Dermis blood vessel endothelial cell (primary cell): ENCODE measurements around the gene JPH2. TPM values are rescaled to one million over a fixed set of nuclear protein-coding genes. Genes with fewer than 3 reads are reported as not detected.

Source experiments
- DNase-seq: peaks from one replicate; pipeline ENCODE4 v3.0.0; 2010
- total RNA-seq: library from RNA; depleted of rRNA; stranded (reverse); fragments of >200 nt; gene quantifications from 2 replicates; pipeline ENCODE4 v1.2.3, GENCODE V29; 2014

JPH2 gene
- total RNA-seq, 1 donor from 2014 or later = 0.17 TPM

DNA sequence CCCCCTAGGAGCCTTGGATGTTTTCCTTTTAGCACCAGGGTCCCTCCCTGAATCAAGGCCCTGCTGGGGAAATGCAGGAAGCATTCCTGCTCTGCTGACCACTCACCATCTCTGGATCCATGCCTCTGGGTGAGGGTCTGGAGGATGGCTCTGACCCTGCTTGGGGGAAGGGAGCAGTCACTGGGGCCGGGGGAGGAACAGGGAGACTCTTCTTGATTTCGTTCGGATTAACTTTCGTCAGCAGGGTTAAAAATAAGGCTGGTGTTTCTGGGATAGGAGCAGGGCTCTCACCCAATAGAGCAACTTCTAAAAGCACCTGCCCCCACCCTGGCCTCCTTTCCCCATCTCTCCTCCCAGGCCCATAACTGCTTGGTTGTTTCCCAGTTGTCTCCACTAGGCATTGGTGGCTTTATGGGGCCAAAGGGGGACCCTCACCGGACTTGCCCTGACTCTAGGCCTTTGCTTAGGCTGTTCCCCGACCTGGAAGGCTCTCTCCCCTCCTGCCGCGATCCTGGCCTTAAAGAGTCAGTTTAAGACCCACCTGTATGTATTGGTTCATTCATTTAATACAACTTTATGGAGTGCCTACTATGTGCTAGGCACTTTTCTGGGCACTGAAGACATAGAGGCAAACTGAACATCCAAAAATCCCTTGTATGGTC, 63.0 kb downstream of the JPH2 start:
- no peak for DNase-seq

GRCh38 chr20:44123251-44123650, 63.7 kb downstream of the JPH2 start:
- no peak for DNase-seq

- no peak for DNase-seq
Measured at GRCh38 chr20:44120676-44121425, 66.1 kb downstream of the JPH2 start.

DNA sequence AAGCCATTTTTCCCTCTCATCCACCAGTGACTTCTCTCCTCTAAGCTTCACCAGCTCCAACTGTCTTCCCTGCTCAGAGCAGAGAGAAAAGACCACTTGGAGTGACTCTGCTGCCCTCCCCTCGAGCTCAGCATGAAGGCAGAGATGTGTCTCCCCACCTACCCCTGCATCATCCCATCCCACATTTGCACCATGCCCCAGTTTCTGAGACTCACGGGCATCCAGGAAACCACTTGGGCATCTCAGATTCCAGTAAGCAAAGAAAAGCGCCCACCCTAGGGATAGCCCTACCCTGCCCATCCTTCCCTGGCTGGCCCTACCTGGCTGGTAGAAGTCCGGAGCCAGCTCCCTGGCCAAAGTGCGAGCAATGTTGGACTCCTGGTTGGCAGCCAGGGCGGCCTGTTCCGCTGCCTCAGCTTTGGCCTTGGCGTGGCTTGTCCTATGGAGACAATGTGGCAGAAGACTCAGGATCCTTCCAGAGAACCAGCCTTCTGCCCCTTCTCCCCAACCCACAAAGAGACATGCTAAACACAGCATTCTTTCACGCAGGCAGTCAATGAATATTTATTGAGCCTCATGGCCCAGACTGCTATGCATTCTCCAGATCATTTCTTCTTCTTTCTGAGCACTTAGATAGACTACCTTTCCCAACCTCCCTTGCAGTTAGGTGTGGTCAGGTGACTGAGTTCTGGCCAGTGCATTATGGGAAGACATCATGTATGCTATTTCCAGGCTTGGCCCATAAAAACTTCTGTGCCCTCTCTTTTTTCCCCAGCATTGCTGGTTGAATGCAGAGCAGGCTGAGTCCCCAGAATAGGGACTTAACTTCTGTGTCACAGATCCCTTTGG, 68.6 kb downstream of the JPH2 start:
- no peak for DNase-seq

DNA sequence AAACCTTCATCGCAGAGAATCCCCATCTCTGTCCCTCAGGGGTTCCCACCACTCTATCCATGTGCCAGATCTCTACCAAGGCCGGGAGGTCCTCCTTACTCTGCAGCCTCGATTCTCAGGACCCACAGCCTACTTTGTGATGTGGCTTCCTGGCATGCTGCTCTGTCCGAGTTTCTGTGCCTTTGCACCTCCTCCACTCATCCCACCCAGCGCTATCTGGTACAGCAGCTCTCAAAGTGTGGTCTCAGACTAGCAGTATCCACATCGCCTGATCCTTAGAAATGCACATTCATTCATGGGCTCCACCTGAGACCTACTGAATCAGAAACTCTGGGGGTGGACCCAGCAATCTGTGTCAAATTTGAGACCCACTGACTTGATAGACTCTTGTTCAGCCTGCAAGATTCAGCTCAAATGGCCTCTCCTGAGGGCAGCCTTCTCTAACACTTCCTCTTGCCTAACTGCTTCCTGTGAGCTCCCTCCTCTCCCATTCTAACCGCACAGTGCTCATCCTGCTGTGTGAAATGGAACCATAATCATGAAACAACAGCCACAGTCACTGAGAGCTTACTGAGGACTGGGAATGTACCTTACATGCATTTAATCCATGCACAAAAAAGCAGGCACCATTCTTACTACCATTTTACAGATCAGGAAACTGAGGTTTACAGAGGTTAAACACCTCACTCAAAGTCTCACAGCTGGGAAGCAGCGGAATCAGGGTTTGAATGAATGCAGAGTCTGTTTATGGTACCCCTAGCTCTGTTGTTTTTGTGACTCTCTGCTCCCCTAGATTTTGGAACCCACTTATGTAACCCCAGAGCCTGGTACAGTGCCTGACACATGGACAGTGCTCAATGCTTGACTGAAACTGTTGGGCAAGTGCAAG, 69.4 kb downstream of the JPH2 start:
- DNase-seq = no peak

GRCh38 chr20:44115762-44116644, 71.0 kb downstream of the JPH2 start:
- no peak for DNase-seq

DNA sequence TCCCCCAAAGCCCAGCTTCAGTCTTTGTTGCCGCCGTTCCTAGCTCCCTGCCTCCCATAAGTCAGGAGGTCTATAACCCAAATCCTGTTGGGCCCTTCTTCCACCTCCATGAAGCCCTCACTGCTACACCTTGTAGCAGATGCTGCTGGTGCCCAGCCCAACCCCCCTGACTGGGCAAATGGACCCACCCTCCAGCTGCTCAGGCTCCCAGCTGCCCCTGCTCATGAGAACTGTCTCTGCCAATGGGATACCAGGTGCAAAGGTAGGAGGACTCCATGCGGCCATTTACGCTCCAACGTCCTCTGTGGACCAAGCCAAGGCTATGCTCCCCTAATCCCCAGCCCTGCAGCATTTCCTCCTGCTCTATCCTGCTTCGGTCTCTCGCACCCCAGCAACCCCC, 71.8 kb downstream of the JPH2 start:
- DNase-seq = no peak

- DNase-seq = no peak
Measured at GRCh38 chr20:44113618-44114376, 73.2 kb downstream of the JPH2 start.

GRCh38 chr20:44112889-44113617, 73.9 kb downstream of the JPH2 start:
- DNase-seq = no peak

GRCh38 chr20:44112456-44112855, 74.5 kb downstream of the JPH2 start:
- no peak for DNase-seq

GRCh38 chr20:44111712-44112335, 75.2 kb downstream of the JPH2 start:
- no peak for DNase-seq

- DNase-seq = no peak
Measured at GRCh38 chr20:44110816-44111568, 76.0 kb downstream of the JPH2 start.

GRCh38 chr20:44109951-44110361, 77.0 kb downstream of the JPH2 start:
- no peak for DNase-seq

DNA sequence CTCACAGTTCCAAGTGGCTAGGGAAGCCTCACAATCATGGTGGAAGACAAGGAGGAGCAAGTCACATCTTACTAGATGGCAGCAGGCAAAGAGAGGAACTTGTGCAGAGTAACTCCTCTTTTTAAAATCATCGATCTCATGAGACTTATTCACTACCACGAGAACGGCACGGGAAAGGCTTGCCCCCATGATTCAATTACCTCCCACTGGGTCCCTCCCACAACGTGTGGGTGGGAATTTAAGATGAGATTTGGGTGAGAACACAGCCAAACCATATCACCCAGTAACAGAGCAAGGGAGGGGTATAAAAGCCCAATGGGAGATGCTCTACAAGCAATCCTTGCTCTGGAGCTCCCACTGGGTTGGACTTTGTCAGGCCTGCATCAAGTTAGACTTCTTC, 80.4 kb downstream of the JPH2 start:
- DNase-seq = no peak

- peak; percentile 76 for DNase-seq
Measured at GRCh38 chr20:44104798-44105517, 82.0 kb downstream of the JPH2 start.

DNA sequence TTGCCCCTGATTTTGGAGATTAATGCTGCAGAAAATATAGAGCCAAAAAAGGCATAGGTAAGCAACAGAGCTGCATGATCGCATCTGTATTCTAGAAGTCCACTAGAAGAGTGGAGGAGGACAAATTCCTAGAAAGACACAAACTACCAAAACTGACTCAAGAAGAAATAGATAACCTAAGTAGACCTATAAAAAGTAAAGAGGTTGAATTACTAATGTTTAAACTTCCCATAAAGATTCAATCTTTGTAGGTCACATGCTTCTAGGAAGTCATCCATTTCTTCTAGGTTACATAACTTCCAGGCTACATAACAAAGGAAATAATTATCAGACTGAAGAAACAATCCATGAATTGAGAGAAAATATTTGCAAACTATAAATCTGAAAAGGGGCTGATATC, 84.4 kb downstream of the JPH2 start:
- no peak for DNase-seq

DNA sequence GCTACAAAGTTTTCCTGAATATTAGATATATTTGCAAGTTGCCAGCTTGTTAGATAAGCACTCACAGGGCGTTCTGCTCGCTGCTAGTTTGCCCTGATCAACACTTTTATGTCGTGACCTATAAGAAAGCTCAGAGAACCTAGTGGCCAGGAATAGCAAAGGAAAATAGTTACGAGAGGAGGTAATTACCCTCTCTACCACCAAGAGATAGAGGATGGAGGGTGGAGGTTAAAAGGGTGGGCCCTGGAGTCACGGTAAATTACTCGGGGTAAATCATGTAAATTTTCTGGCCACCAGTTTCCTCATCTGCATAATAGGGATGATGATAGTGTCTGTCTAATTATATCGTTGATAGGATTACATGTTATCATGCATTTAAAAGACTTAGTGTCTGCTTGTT, 87.2 kb downstream of the JPH2 start:
- no peak for DNase-seq

DNA sequence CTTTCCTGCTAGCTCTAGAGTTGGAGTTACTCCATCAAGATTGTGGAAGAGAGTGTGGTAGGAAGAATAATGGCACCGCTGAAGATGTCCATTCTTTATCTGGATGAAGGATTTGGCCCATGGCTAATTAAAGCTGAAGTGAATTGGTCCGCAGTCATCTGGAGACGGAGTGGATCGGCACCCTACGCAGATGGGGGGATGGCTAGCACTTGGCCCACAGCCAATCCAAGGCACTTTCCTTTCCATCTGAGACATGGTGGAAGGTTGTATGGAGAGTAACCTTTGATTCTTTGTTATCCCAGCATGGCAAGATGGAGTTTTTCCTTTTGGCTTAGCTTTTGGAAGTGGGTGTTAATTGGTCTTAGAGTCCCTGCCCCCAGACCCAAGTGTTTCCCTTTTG, 88.3 kb downstream of the JPH2 start:
- DNase-seq = no peak
